Progenitor cell of endocrine pancreas (in vitro differentiated cells): ENCODE measurements around the gene AGMO. TPM values are rescaled to one million over a fixed set of nuclear protein-coding genes. Genes with fewer than 3 reads are reported as not detected.

Experiments
- DNase-seq: peaks from one replicate; pipeline ENCODE4 v3.0.0; 2021; ENCODE audit warnings: low spot score; ENCODE audit not compliant: unreplicated experiment
- H3K27ac Mint-ChIP-seq: 2 replicates; pipeline ENCODE4 v1.8.0; 2021; ENCODE audit warnings: mild to moderate bottlenecking, moderate library complexity, mixed read lengths
- H3K27me3 Mint-ChIP-seq: 2 replicates; pipeline ENCODE4 v1.8.0; 2021; ENCODE audit warnings: mixed read lengths
- H3K36me3 Mint-ChIP-seq: 2 replicates; pipeline ENCODE4 v1.8.0; 2022; ENCODE audit warnings: mixed read lengths; ENCODE audit not compliant: insufficient read depth
- H3K4me1 Mint-ChIP-seq: 2 replicates; pipeline ENCODE4 v1.8.0; 2021; ENCODE audit warnings: low read depth, mixed read lengths
- H3K4me3 Mint-ChIP-seq: 2 replicates; pipeline ENCODE4 v1.8.0; 2021; ENCODE audit warnings: low read depth, mild to moderate bottlenecking, moderate library complexity, mixed read lengths
- H3K9me3 Mint-ChIP-seq: 2 replicates; pipeline ENCODE4 v1.8.0; 2021; ENCODE audit warnings: low read depth, mixed read lengths
- total RNA-seq: library from RNA; stranded (reverse); gene quantifications from 2 replicates; pipeline ENCODE4 v1.2.1, GENCODE V29; 2021
- TF ChIP-seq, protein P1 (sequence below): fragments of 200-600 bp; sonication (generic); IDR thresholded peaks from one replicate; pipeline ENCODE4 v1.5.0; 2021; ENCODE audit warnings: antibody characterized with exemption, mild to moderate bottlenecking; ENCODE audit not compliant: unreplicated experiment

AGMO gene
- total RNA-seq, 1 donor from 2014 or later = 0.19 TPM

DNA sequence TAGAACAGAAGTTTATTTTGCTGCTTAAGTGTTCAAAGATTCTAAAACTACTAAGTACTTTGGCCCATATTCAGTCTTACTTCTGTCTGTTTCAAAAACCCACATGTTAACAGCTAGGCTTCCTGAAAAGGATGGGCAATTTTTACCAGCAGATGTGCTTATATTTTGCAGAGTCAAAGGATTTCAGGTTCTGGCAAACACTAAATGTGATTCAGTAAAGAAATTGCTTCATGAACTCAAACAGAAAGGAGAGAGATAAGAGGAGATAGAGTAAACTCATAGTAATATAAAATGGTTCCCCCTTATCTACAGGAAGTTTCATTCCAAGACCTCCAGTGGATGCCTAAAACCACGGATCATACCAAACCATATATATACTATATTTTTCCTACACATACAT is 248.5 kb downstream of the AGMO start:
- TF ChIP-seq, protein P1, sequence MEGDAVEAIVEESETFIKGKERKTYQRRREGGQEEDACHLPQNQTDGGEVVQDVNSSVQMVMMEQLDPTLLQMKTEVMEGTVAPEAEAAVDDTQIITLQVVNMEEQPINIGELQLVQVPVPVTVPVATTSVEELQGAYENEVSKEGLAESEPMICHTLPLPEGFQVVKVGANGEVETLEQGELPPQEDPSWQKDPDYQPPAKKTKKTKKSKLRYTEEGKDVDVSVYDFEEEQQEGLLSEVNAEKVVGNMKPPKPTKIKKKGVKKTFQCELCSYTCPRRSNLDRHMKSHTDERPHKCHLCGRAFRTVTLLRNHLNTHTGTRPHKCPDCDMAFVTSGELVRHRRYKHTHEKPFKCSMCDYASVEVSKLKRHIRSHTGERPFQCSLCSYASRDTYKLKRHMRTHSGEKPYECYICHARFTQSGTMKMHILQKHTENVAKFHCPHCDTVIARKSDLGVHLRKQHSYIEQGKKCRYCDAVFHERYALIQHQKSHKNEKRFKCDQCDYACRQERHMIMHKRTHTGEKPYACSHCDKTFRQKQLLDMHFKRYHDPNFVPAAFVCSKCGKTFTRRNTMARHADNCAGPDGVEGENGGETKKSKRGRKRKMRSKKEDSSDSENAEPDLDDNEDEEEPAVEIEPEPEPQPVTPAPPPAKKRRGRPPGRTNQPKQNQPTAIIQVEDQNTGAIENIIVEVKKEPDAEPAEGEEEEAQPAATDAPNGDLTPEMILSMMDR = no peak
- DNase-seq = no peak
- Mint-ChIP-seq H3K4me3 (no peak overlapping the region), H3K36me3 (no peaks in the 10 kb centered on the region), H3K4me1 (peaks cover 5% of the 10 kb centered on the region), H3K27me3 (no peaks in the 10 kb centered on the region), H3K27ac (no peak overlapping the region), H3K9me3 (no peaks in the 10 kb centered on the region)

DNA sequence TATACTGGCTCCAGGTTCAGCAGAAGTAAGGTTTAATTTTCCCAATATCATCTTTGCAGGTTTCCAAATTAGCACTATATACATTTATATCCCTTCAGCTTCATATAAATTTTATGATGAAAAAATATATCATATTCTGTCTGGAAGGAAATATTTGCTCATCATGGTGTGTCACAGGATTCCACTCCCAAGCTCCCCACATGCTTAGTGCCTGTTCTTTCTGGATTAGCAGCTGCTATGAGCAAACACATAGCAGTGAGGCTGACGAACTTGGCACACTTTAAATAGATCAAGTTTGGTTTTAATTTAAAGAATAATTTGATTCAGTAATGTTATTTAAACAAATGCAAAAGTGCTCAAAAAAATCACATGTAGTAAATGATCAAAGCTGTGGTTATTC is 251.9 kb downstream of the AGMO start:
- Mint-ChIP-seq H3K36me3 (no peaks in the 10 kb centered on the region), H3K4me1 (peaks cover 4% of the 10 kb centered on the region), H3K4me3 (no peak overlapping the region), H3K27ac (no peak overlapping the region), H3K9me3 (no peaks in the 10 kb centered on the region), H3K27me3 (no peaks in the 10 kb centered on the region)
- TF ChIP-seq, protein P1 = no peak
- DNase-seq = no peak

DNA sequence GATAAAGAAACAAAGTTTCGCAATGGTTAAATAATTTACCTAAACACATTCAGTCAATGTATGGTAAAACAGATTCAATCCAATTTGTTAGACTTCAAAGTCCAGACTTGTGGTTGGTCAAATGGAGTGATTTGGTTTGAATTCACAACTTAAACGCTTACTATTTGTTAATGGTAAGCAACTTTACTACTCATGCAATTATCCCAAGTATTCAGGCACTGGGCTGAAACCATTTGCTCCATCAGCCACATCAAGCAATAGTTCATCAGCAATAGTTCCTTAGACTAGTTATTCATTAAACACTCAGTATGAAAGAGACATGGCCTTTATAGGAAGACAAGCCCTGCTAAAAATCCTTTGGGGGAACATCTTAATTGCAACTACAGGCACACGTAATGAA is 253.0 kb downstream of the AGMO start:
- TF ChIP-seq, protein P1 = no peak
- peaks cover 4% of the 10 kb centered on the region for H3K4me1 Mint-ChIP-seq

DNA sequence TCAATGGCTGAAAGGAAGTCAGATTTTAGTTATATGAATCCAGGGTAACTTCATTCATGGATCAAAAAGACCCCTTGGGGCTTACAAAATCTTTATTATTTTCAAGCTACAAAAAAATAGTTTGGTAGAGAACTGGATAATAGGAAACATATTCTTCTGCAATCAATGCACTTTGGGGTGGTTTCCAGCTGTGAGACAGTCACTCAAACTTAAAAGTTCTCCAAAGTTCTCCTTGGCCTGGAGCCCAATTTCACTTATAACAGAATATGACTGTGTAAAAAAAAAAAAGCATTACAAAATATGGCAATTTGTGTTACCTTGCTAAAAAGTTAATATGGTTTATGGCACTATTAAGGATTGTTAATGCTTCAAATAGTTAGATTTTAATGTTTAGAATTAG is 255.5 kb downstream of the AGMO start:
- no peaks in the 10 kb centered on the region for H3K9me3 Mint-ChIP-seq
- H3K27ac Mint-ChIP-seq = no peak overlapping the region
- H3K27me3 Mint-ChIP-seq = no peaks in the 10 kb centered on the region

More for the DNA sequence above, 253.0 kb downstream of the AGMO start:
- Mint-ChIP-seq H3K27me3 (no peaks in the 10 kb centered on the region), H3K9me3 (no peaks in the 10 kb centered on the region), H3K27ac (no peak overlapping the region), H3K4me3 (no peak overlapping the region), H3K36me3 (no peaks in the 10 kb centered on the region)
- no peak for DNase-seq

DNA sequence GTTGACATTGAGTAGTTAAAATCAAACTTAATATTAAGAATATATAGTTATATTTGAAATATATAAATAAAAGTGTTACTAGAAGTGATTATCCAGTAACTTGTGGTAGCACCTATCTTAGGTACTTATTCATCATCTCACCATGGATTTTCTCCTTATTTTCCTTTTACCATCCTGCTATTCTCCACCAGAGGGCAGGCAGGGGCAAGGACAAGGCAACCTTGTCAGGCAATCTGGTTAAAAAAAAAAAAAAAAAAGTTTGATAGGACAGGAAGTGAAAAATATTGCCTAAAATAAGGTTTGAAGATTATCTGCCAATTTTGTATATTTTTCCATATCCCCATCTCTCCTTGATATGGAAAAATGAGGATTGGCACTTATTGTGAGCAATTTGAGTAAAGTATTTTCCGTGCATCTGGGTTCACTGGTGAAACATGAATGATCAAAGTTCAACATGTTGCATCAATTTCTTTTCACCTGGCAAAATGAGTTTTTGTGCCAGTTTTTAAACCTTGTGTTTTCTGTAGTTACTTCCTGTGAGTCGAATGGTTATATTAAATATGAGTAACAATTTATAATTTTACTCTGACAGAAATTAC is 256.7 kb downstream of the AGMO start:
- Mint-ChIP-seq H3K4me1 (no peaks in the 10 kb centered on the region), H3K4me3 (no peak overlapping the region), H3K27me3 (no peaks in the 10 kb centered on the region), H3K36me3 (no peaks in the 10 kb centered on the region), H3K27ac (no peak overlapping the region), H3K9me3 (no peaks in the 10 kb centered on the region)
- TF ChIP-seq, protein P1 = peak; percentile 80
- DNase-seq = peak; percentile 22

More for the DNA sequence above, 255.5 kb downstream of the AGMO start:
- Mint-ChIP-seq H3K4me3 (no peak overlapping the region), H3K36me3 (no peaks in the 10 kb centered on the region), H3K4me1 (no peaks in the 10 kb centered on the region)
- TF ChIP-seq, protein P1 = no peak
- DNase-seq = no peak
